ENCODE data around the gene FBXO41. TPM values are rescaled to one million over a fixed set of nuclear protein-coding genes. Genes with fewer than 3 reads are reported as not detected.
A peak's percentile ranks its signal among the peaks of the same experiment; 100 is the strongest.

The FBXO41 gene
- total and polyA plus RNA-seq, 9 of the 15 experiments (the other 6 are each of a cell fraction or from before 2014, with no cell fraction given) = 0.21 to 8.2 (median 3.5) TPM

GRCh38 chr2:73233154-73233931, 50.9 kb downstream of the FBXO41 start, which contains the start of gene PRADC1 (continued):
- TF ChIP-seq, protein P1, sequence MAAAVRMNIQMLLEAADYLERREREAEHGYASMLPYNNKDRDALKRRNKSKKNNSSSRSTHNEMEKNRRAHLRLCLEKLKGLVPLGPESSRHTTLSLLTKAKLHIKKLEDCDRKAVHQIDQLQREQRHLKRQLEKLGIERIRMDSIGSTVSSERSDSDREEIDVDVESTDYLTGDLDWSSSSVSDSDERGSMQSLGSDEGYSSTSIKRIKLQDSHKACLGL (CRISPR knock-in tag; IDR thresholded peaks at IDR 0.05; ENCODE audit: borderline replicate concordance, poor library complexity, severe bottlenecking) = no peak
- TF ChIP-seq RBFOX2 (IDR thresholded peaks at IDR 0.05; ENCODE audit: low read depth, low read length) = peak; percentile 72
- no peak for TF ChIP-seq HNRNPK (IDR thresholded peaks at IDR 0.05; ENCODE audit: low read depth, low read length, poor library complexity, severe bottlenecking)
- no peak for TF ChIP-seq SFPQ (IDR thresholded peaks at IDR 0.05; ENCODE audit: low read depth, low read length)
- TF ChIP-seq ZNF778 (CRISPR knock-in tag; IDR thresholded peaks at IDR 0.05) = no peak
- TF ChIP-seq HNRNPLL (IDR thresholded peaks at IDR 0.05; ENCODE audit: low read depth, low read length, poor library complexity, severe bottlenecking) = no peak
- TF ChIP-seq, protein P2, sequence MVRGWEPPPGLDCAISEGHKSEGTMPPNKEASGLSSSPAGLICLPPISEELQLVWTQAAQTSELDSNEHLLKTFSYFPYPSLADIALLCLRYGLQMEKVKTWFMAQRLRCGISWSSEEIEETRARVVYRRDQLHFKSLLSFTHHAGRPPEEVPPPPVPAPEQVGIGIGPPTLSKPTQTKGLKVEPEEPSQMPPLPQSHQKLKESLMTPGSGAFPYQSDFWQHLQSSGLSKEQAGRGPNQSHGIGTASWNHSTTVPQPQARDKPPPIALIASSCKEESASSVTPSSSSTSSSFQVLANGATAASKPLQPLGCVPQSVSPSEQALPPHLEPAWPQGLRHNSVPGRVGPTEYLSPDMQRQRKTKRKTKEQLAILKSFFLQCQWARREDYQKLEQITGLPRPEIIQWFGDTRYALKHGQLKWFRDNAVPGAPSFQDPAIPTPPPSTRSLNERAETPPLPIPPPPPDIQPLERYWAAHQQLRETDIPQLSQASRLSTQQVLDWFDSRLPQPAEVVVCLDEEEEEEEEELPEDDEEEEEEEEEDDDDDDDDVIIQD (CRISPR knock-in tag; IDR thresholded peaks at IDR 0.05) = no peak
- peak; percentile 80 for TF ChIP-seq CXXC5 (CRISPR knock-in tag; IDR thresholded peaks at IDR 0.05)
- TF ChIP-seq DMBX1 (CRISPR knock-in tag; IDR thresholded peaks at IDR 0.05; ENCODE audit: borderline replicate concordance) = no peak
- no peak for TF ChIP-seq RBM22 (IDR thresholded peaks at IDR 0.05; ENCODE audit: low read depth, low read length, poor library complexity, severe bottlenecking)
- no peak for TF ChIP-seq EHMT2 (IDR thresholded peaks at IDR 0.05)
- no peak for TF ChIP-seq TAF7 (tag; IDR thresholded peaks at IDR 0.05)
- TF ChIP-seq MLLT1 (IDR thresholded peaks at IDR 0.05) = peak; percentile 77 to 93
- TF ChIP-seq CBFB (CRISPR knock-in tag; IDR thresholded peaks at IDR 0.05) = no peak
- TF ChIP-seq MXI1 (IDR thresholded peaks at IDR 0.05; ENCODE audit: low read depth, low read length) = no peak; the same call in 1 of the 2 replicates
- no peak for TF ChIP-seq ZNF146 (CRISPR knock-in tag; IDR thresholded peaks at IDR 0.05; ENCODE audit: unreplicated experiment)
- TF ChIP-seq, protein P3, sequence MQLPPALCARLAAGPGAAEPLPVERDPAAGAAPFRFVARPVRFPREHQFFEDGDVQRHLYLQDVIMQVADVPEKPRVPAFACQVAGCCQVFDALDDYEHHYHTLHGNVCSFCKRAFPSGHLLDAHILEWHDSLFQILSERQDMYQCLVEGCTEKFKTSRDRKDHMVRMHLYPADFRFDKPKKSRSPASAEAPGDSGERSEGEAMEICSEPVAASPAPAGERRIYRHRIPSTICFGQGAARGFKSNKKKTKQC (CRISPR knock-in tag; IDR thresholded peaks at IDR 0.05) = no peak; the same call in 1 of the 2 replicates
- no peak for TF ChIP-seq GATAD2B (IDR thresholded peaks at IDR 0.05; ENCODE audit: borderline replicate concordance)
- TF ChIP-seq JUNB (CRISPR knock-in tag; conservative IDR thresholded peaks at IDR 0.05) = no peak
- TF ChIP-seq TCFL5 (CRISPR knock-in tag; conservative IDR thresholded peaks at IDR 0.05) = no peak
- no peak for TF ChIP-seq ZKSCAN8 (CRISPR knock-in tag; IDR thresholded peaks at IDR 0.05)
- TF ChIP-seq PHF20 (IDR thresholded peaks at IDR 0.05; ENCODE audit: partially characterized antibody) = peak; percentile 26
